Activated CD8-positive, alpha-beta memory T cell treated with anti-CD3 and anti-CD28 coated beads, Interleukin-2, amount 10 ng/mL, durations not matched to agents 7 days and 5 days (primary cell): ENCODE data around the gene POLG. TPM values are rescaled to one million over a fixed set of nuclear protein-coding genes. Genes with fewer than 3 reads are reported as not detected.

Experiments
- ATAC-seq: fragments of 150-1000 bp; cut with Tn5 transposase; one replicate; pipeline ENCODE4 v1.10.0; 2021; ENCODE audit warnings: moderate library complexity
- CTCF ChIA-PET: fragments of 350-600 bp; sonication (Branson Sonifier 250); formaldehyde crosslinking; loops from one replicate; lab custom pipeline; 2021; ENCODE audit warnings: antibody characterized with exemption; lab: Charles Lee
- DNase-seq: peaks from one replicate; pipeline ENCODE4 v3.0.0-alpha.2; 2020
- H3K27ac Mint-ChIP-seq: one replicate; pipeline ENCODE4 v1.8.0; 2021; ENCODE audit warnings: mild to moderate bottlenecking, mixed read lengths
- H3K27me3 Mint-ChIP-seq: one replicate; pipeline ENCODE4 v1.8.0; 2021; ENCODE audit warnings: mixed read lengths
- H3K36me3 Mint-ChIP-seq: one replicate; pipeline ENCODE4 v1.8.0; 2021; ENCODE audit warnings: mild to moderate bottlenecking, mixed read lengths
- H3K4me1 Mint-ChIP-seq: one replicate; pipeline ENCODE4 v1.8.0; 2021; ENCODE audit warnings: mixed read lengths
- H3K4me3 Mint-ChIP-seq: one replicate; pipeline ENCODE4 v1.8.0; 2021; ENCODE audit warnings: mild to moderate bottlenecking, moderate library complexity, mixed read lengths
- H3K9me3 Mint-ChIP-seq: one replicate; pipeline ENCODE4 v1.8.0; 2022; ENCODE audit warnings: low read depth, mixed read lengths
- total RNA-seq, 2 experiments: library from RNA; stranded (reverse); gene quantifications; one replicate each; pipeline ENCODE4 v1.2.3, GENCODE V29; 2021

The POLG gene
- total RNA-seq, 2 experiments from 2014 or later: 117 to 119 TPM

- no peak overlapping the region for H3K4me3 Mint-ChIP-seq
- H3K4me1 Mint-ChIP-seq: peaks cover 4% of the 10 kb centered on the region
- H3K9me3 Mint-ChIP-seq: no peaks in the 10 kb centered on the region
- no peak for DNase-seq
- no peak overlapping the region for H3K27ac Mint-ChIP-seq
- ATAC-seq: no peak
- peaks cover 89% of the 10 kb centered on the region for H3K27me3 Mint-ChIP-seq
- H3K36me3 Mint-ChIP-seq: no peaks in the 10 kb centered on the region
- CTCF ChIA-PET: interaction anchor here (1.2 to 8.7 kb wide), 2 partner anchors 17 to 33 kb away, joined by 3 to 85 read pairs; no protein-coding TSS in a partner anchor
Measured at GRCh38 chr15:89375093-89376005, 40.7 kb upstream of the POLG start.

- no peak for ATAC-seq
- no peaks in the 10 kb centered on the region for H3K9me3 Mint-ChIP-seq
- no peaks in the 10 kb centered on the region for H3K36me3 Mint-ChIP-seq
- H3K27me3 Mint-ChIP-seq: peaks cover 89% of the 10 kb centered on the region
- H3K27ac Mint-ChIP-seq: no peak overlapping the region
- CTCF ChIA-PET: interaction anchor here (0.6 to 8.7 kb wide), 3 partner anchors 16 to 572 kb away, joined by 3 to 85 read pairs (median 3); no protein-coding TSS in a partner anchor
- H3K4me1 Mint-ChIP-seq: peaks cover 6% of the 10 kb centered on the region
- DNase-seq: no peak
- H3K4me3 Mint-ChIP-seq: no peak overlapping the region
Measured at GRCh38 chr15:89374086-89374981, 39.7 kb upstream of the POLG start.

- Mint-ChIP-seq H3K27me3 (peaks cover 92% of the 10 kb centered on the region), H3K4me1 (peaks cover 4% of the 10 kb centered on the region), H3K27ac (peak overlapping the region; percentile 46), H3K36me3 (no peaks in the 10 kb centered on the region), H3K9me3 (no peaks in the 10 kb centered on the region), H3K4me3 (no peak overlapping the region)
- ATAC-seq (no peak), DNase-seq (no peak)
- CTCF ChIA-PET: interaction anchor here (0.5 to 2.3 kb wide), 6 partner anchors 11 to 761 kb away, joined by 3 to 16 read pairs (median 4); no protein-coding TSS in a partner anchor
Measured at GRCh38 chr15:89372069-89372935, 37.7 kb upstream of the POLG start.

- ATAC-seq (no peak), DNase-seq (no peak)
- no peak overlapping the region for H3K27ac Mint-ChIP-seq
- no peak overlapping the region for H3K4me3 Mint-ChIP-seq
- H3K4me1 Mint-ChIP-seq: peaks cover 6% of the 10 kb centered on the region
- H3K36me3 Mint-ChIP-seq: no peaks in the 10 kb centered on the region
- CTCF ChIA-PET: interaction anchor here (1.3 to 2.3 kb wide), 3 partner anchors 10 to 37 kb away, joined by 4 to 16 read pairs (median 4); no protein-coding TSS in a partner anchor
- no peaks in the 10 kb centered on the region for H3K9me3 Mint-ChIP-seq
- peaks cover 92% of the 10 kb centered on the region for H3K27me3 Mint-ChIP-seq
Measured at GRCh38 chr15:89371228-89372044, 36.8 kb upstream of the POLG start.

GRCh38 chr15:89370978-89371227, 36.3 kb upstream of the POLG start:
- Mint-ChIP-seq H3K36me3 (no peaks in the 10 kb centered on the region), H3K27ac (no peak overlapping the region), H3K27me3 (peaks cover 93% of the 10 kb centered on the region), H3K9me3 (no peaks in the 10 kb centered on the region), H3K4me3 (no peak overlapping the region), H3K4me1 (peaks cover 6% of the 10 kb centered on the region)
- no peak for ATAC-seq
- CTCF ChIA-PET: no interaction called here
- DNase-seq: no peak

GRCh38 chr15:89370120-89370977, 35.7 kb upstream of the POLG start:
- DNase-seq (no peak), ATAC-seq (no peak)
- CTCF ChIA-PET: no interaction called here
- no peak overlapping the region for H3K4me3 Mint-ChIP-seq
- H3K36me3 Mint-ChIP-seq: no peaks in the 10 kb centered on the region
- peaks cover 93% of the 10 kb centered on the region for H3K27me3 Mint-ChIP-seq
- peaks cover 6% of the 10 kb centered on the region for H3K4me1 Mint-ChIP-seq
- no peaks in the 10 kb centered on the region for H3K9me3 Mint-ChIP-seq
- H3K27ac Mint-ChIP-seq: no peak overlapping the region

GRCh38 chr15:89369341-89369947, 34.8 kb upstream of the POLG start:
- Mint-ChIP-seq H3K27ac (no peak overlapping the region), H3K27me3 (peaks cover 93% of the 10 kb centered on the region), H3K4me1 (peaks cover 6% of the 10 kb centered on the region), H3K36me3 (no peaks in the 10 kb centered on the region), H3K9me3 (no peaks in the 10 kb centered on the region), H3K4me3 (no peak overlapping the region)
- DNase-seq: no peak
- ATAC-seq: no peak
- CTCF ChIA-PET: interaction anchor here (2.0 kb wide), 1 partner anchor 11 kb away, joined by 17 read pairs; no protein-coding TSS in a partner anchor

- H3K4me1 Mint-ChIP-seq: peaks cover 6% of the 10 kb centered on the region
- H3K9me3 Mint-ChIP-seq: no peaks in the 10 kb centered on the region
- ATAC-seq (no peak), DNase-seq (no peak)
- H3K27me3 Mint-ChIP-seq: peaks cover 93% of the 10 kb centered on the region
- no peak overlapping the region for H3K27ac Mint-ChIP-seq
- H3K4me3 Mint-ChIP-seq: no peak overlapping the region
- no peaks in the 10 kb centered on the region for H3K36me3 Mint-ChIP-seq
- CTCF ChIA-PET: interaction anchor here (1.1 to 3.1 kb wide), 3 partner anchors 8 to 31 kb away, joined by 3 to 17 read pairs (median 8); no protein-coding TSS in a partner anchor
Measured at GRCh38 chr15:89368566-89369223, 34.1 kb upstream of the POLG start.

- no peak for DNase-seq
- Mint-ChIP-seq H3K36me3 (no peaks in the 10 kb centered on the region), H3K4me3 (no peak overlapping the region), H3K27me3 (peaks cover 94% of the 10 kb centered on the region), H3K4me1 (peaks cover 6% of the 10 kb centered on the region), H3K9me3 (no peaks in the 10 kb centered on the region), H3K27ac (no peak overlapping the region)
- CTCF ChIA-PET: interaction anchor here (1.1 to 3.1 kb wide), 3 partner anchors 9 to 32 kb away, joined by 3 to 17 read pairs (median 8); no protein-coding TSS in a partner anchor
- no peak for ATAC-seq
Measured at GRCh38 chr15:89367485-89368451, 33.1 kb upstream of the POLG start.
